ENCODE measurements around the gene ITM2B.
A peak's percentile ranks its signal among the peaks of the same experiment; 100 is the strongest.

ITM2B gene

DNA sequence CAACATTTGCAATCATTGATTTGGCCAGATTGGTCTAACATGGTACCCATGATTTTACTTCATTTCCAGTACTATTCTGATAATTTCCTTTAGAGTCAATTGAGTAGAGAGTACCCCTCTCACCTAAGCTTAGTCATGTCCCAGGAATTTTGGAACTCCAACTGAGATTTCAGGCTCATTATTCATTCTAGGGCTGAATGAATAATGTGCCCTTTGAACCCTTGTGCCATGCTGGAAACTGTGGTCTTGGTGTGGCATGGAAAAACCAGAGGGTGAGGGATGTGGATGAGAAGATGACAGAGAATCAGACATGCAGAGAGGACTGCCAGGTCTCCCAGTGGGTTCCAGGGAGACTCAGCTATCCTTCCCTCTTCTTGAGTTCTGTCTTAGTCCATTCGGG, 30.2 kb downstream of the ITM2B start:
- no peak for DNase-seq

DNA sequence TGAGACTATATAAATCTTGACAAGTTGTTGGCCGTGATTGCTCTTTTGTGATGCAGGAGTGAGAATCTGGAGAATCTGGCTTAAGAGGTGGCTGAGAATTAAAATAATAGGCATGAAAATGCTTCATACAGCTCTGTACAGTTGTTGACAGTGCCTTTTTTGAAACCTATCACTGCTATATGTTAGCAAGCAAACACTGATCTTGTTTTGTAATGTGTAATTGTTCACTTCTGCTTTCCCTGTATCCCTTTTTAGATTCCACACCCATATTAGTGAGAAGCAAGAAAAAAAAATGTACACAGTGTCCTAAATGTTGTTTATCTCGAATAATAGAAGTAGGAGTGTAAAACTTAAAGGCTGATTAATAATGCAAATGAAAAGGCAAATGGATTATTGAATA, 31.1 kb downstream of the ITM2B start:
- DNase-seq = no peak

DNA sequence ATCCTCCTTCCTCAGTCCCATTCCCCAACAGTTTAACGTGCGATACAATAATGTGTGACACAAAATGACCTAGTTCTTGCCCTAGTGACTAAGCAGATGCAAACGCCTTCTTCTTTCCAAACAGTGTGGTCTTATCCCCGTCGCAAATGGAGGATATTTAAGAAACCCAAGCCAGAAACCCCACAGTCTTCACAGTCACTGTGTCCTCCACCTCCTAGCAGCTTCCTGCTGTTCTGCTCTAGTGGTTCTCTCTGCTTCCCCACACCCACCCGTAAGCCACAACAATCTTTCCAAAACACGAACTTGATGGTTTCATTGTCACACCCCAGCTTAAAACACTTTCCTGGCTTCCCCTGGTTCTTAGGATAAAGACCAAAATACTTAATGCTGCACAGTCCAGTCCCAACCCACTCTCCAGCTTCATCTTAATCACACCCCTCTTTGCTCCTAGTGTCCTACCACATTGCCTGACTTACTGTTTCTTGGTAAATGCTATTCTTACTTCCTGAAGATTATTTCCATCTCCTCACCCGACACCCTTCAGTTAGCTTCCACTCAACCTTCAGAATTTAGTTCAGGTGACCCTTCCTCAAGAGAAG, 32.3 kb downstream of the ITM2B start:
- no peak for DNase-seq

DNA sequence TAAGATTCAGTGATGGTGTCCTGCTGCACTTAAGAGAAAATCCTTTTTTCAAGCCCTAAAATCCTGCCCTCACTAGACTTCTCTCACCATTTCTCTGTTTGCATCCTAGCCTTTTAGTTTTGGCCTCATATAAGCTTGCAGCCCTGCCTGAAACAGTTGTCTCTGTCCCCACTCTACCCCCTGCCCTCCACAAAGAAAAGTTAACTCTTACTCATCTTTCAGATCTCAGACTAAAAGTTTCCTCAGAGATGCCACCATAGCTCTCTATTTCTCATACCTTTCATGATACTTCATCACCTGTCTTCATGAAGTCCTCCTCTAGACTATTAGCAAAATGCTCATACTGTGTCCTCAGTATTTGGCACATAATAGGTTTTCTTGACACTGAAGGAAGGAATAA, 33.1 kb downstream of the ITM2B start:
- DNase-seq = no peak

DNA sequence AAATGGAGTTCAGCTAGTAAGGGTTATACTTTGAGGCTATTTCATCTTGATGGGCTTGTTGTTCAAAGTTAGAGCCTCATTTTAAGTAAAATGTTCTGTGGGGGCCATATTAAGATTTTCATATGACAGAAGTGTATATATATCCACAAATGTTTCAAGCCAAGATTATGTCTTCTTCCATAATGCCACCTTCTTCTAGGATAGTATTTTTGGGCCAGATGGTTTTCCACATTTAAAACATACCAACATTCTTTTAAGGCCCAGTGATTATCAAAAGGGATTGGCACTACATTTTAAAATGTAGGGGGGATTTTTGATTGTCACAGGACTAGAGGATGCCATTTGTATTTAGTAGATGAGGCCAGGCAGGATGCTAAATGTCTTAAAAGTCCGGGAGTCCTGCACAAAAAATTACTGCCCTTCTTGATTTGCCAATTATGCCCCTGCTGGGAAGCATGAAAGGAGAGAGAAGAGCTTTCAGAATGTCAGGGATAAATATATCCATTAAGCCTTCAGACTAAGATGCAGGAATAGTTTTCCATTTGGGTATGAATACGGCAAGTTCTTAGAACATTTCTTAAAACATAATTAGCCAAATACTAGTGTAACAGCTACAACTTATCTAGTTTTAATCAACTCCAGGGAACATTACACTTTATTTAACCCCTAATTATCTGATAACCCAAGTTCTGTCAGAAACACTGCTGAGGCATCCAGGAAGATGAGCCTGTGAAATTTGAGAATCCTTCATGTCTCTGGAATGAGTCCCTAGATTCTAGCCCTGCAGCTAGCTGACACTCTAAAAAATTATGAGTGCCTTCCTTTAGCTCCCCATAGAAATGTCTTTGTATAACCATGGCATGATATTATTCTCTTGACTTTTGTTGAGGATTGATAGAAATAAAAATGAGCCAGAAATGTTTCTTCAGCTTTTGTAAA, 34.0 kb downstream of the ITM2B start:
- DNase-seq = peak; percentile 7

- no peak for DNase-seq
These were observed 35.0 kb downstream of the ITM2B start for GRCh38 chr13:48268019-48268418.

DNA sequence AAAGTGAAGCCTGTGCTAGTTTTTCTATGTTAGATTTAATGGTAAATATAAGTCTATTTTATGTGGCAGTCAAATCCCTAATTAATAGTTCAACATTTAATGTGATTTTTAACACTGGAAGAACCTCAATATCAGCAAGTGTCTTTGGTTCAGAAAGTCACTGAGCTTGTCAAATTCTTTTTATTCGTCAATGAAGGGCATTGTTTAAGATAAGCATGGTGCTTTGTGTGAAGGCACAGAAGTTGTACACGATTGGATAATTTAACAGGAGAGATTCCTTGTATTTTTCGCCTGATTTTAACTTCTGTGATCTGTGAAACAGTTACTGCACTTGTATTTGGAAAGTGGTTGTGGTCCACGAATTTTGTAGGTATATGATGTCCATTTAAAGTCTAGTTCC, 40.3 kb downstream of the ITM2B start:
- DNase-seq = no peak

- no peak for DNase-seq
These were observed 42.5 kb downstream of the ITM2B start for GRCh38 chr13:48275507-48275906.

GRCh38 chr13:48278806-48279205, 45.8 kb downstream of the ITM2B start:
- no peak for DNase-seq

DNA sequence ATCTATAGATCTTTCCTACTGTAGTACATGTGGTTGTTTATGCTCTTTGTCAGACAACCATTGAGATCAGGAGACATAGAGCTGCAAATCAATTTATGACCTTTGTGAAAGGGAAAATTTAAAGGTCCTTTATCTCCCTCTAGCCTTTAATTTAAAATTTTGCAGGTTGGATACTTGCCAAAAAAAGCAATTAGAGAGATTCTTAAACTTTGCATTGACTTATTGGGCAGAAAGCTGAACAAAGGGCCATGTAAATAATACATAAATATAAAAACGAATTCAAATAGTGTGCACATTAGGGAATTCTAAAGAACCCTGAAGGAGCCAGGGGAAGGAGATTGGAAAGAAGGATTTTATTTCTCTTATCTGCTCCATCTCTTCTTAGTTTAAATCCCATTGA, 48.5 kb downstream of the ITM2B start:
- DNase-seq = no peak

DNA sequence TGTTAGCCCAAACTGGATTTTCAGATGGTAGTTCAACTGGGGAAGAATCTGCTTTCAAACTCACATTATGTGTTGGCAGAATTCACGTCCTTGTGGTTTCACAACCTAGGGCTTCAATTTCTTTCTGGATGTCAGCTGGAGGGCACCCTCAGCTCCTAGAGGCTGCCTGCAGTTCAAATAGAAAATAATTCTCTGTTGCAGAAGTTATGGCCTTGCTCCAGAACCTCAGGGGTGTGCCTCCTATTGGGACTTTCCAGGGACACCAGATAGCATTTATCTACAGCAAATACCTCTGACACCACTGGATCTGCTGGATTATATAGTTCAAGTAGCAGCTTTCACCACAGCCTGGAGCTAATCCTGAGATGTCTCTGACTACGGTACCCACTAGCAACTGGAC, 58.7 kb downstream of the ITM2B start:
- no peak for DNase-seq

- no peak for DNase-seq
These were observed 59.6 kb downstream of the ITM2B start for GRCh38 chr13:48292650-48293049.

DNA sequence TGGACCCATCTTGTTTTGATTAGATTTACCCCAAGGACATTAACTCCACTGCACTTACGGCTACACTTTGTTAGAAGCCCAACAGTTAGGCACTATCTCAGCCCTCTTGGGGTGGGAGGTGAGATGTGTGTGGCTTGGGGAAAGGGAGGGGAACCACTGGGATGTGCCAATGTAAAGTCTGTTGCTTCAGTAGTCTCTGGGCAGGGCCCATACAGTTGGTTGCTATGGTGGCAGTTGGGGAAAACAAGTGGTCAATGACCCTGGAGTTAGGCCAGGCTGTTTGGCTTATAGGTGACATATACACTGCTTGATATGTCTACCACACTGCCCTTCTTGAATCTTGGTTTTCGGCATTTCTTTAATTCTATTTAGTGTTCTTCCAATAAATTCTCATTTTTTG, 61.6 kb downstream of the ITM2B start:
- DNase-seq = no peak

DNA sequence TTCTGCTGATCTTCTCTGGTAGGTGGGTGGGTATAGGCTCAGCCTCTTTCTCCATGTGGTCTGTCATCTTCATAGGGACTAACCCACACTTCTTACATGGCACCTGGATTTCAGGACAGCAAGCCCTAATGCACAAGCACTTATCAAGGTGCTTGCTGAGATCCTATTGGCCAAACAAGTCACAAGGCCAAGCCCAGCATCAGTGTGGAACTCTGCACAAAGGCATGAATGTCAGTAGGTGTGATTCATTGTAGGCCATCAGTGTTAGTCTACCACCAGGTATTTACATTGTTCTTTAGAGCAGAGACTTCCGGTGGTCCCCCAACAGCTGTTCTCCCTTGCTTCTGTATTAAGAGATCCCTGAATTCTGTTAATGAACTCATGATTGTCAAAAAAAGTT, 62.3 kb downstream of the ITM2B start:
- DNase-seq = no peak

GRCh38 chr13:48296528-48296927, 63.5 kb downstream of the ITM2B start:
- no peak for DNase-seq

GRCh38 chr13:48297131-48297786, 64.3 kb downstream of the ITM2B start:
- DNase-seq = no peak

GRCh38 chr13:48299591-48299990, 66.6 kb downstream of the ITM2B start:
- DNase-seq = no peak

DNA sequence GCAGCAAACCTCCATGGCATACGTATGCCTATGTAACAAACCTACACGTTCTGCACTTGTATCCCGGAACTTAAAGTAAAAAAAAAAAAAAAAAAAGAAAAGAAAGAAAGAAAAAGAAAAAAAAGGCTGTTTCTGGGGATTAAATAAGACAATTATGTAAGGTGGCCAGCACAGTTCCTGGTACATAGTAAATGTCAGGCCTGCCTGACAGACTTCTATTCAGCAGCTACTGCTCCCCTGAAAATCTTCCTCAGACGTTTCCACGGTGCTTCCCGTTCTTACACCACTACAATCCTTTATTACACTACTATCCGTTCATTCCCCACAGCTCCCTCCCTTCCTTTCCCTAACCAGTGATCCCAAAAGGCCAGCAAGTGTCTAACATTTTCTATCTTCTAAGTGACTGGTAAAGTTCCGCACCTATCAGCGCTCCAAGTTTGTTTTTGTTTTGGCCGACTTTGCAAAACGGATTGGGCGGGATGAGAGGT, 69.9 kb downstream of the ITM2B start:
- no peak for DNase-seq

- peak; percentile 94 for DNase-seq
These were observed 70.5 kb downstream of the ITM2B start, which contains the start of gene RB1 for GRCh38 chr13:48303359-48304142. Gene RB1, plus strand, starts transcription at chr13:48303751. Its CDS starts 162 bp downstream, at chr13:48303913.

GRCh38 chr13:48304143-48304876, 71.3 kb downstream of the ITM2B start:
- peak; percentile 34 for DNase-seq

- DNase-seq = no peak
These were observed 78.2 kb downstream of the ITM2B start for GRCh38 chr13:48311223-48311622.

Data from fibroblast of skin of right biceps (primary cell).